ENCODE results near the gene CENATAC. TPM values are rescaled to one million over a fixed set of nuclear protein-coding genes. Genes with fewer than 3 reads are reported as not detected.

CENATAC gene
- total and polyA plus RNA-seq, 9 of the 15 experiments (the other 6 are each of a cell fraction or from before 2014, with no cell fraction given) = 2.4 to 25.5 (median 13.7) TPM

- TF ChIP-seq VEZF1 (CRISPR knock-in tag; IDR thresholded peaks at IDR 0.05) (peak; percentile 68; the same call in 1 of the 2 replicates), FOXP1 (CRISPR knock-in tag; IDR thresholded peaks at IDR 0.05) (no peak), MAZ (CRISPR knock-in tag; conservative IDR thresholded peaks at IDR 0.05 in 1 of 2, IDR thresholded peaks at IDR 0.05 in 1 of 2) (0 out of 4 replicates have a peak, but pooled peaks of 1 of the 2 experiments have one; percentile 35), CBX1 (IDR thresholded peaks at IDR 0.05; ENCODE audit: low read depth) (no peak), RBFOX2 (IDR thresholded peaks at IDR 0.05; ENCODE audit: low read depth, low read length) (peak; percentile 35; the same call in 1 of the 2 replicates), ZNF644 (tag; IDR thresholded peaks at IDR 0.05; ENCODE audit: low read depth) (0 out of 2 replicates have a peak, but pooled peaks have one; percentile 45), PML (IDR thresholded peaks at IDR 0.05; ENCODE audit: low read length) (0 out of 2 replicates have a peak, but pooled peaks have one; percentile 21), NR2C2 (CRISPR knock-in tag; IDR thresholded peaks at IDR 0.05) (no peak), NR2C2 (tag; IDR thresholded peaks at IDR 0.05) (peak; percentile 83), MYC (IDR thresholded peaks at IDR 0.05; ENCODE audit: low read depth, low read length) (0 out of 2 replicates have a peak, but pooled peaks have one; percentile 21), MYC (CRISPR knock-in tag; IDR thresholded peaks at IDR 0.05; ENCODE audit: borderline replicate concordance, low read depth) (no peak), RCOR1 (IDR thresholded peaks at IDR 0.05; ENCODE audit: borderline replicate concordance in 1 of 2, low read depth in 2 of 2, low read length in 2 of 2) (peak in 1 of 2 experiments; percentile 39; a peak in 1 of 4 replicates), JUN (IDR thresholded peaks at IDR 0.05; ENCODE audit: borderline replicate concordance, low read depth, low read length) (no peak), JUN (CRISPR knock-in tag; IDR thresholded peaks at IDR 0.05; ENCODE audit: borderline replicate concordance) (no peak), NFE2 (IDR thresholded peaks at IDR 0.05; ENCODE audit: low read depth) (no peak), SMAD2 (IDR thresholded peaks at IDR 0.05; ENCODE audit: low read depth, low read length) (no peak), ELK3 (CRISPR knock-in tag; IDR thresholded peaks at IDR 0.05) (no peak), SIN3B (IDR thresholded peaks at IDR 0.05; ENCODE audit: low read depth) (no peak), SMARCA5 (IDR thresholded peaks at IDR 0.05) (no peak), ESRRB (CRISPR knock-in tag; IDR thresholded peaks at IDR 0.05; ENCODE audit: borderline replicate concordance) (no peak), XRCC4 (IDR thresholded peaks at IDR 0.05; ENCODE audit: extremely low read depth, insufficient read depth, insufficient read length) (no peak), MYNN (IDR thresholded peaks at IDR 0.05) (0 out of 2 replicates have a peak, but pooled peaks have one; percentile 11), MYNN (CRISPR knock-in tag; IDR thresholded peaks at IDR 0.05) (no peak), POLR2B (IDR thresholded peaks at IDR 0.05; ENCODE audit: low read depth, partially characterized antibody) (no peak), NR2C1 (IDR thresholded peaks at IDR 0.05) (peak; percentile 26; the same call in 1 of the 2 replicates), NR2C1 (tag; IDR thresholded peaks at IDR 0.05) (peak; percentile 73), ZNF668 (CRISPR knock-in tag; IDR thresholded peaks at IDR 0.05) (no peak), FOXK2 (conservative IDR thresholded peaks at IDR 0.05 in 1 of 2, IDR thresholded peaks at IDR 0.05 in 1 of 2; ENCODE audit: low read depth in 2 of 2) (no peak)
Observed at GRCh38 chr11:119024430-119025098, 26.6 kb downstream of the CENATAC start (continued).
